Measurements from ENCODE around the gene MEPCE. TPM values are rescaled to one million over a fixed set of nuclear protein-coding genes. Genes with fewer than 3 reads are reported as not detected.

Gene MEPCE
- total and polyA plus RNA-seq, 9 of the 15 experiments (the other 6 are each of a cell fraction or from before 2014, with no cell fraction given) = 10.9 to 76.3 (median 44.1) TPM

DNA sequence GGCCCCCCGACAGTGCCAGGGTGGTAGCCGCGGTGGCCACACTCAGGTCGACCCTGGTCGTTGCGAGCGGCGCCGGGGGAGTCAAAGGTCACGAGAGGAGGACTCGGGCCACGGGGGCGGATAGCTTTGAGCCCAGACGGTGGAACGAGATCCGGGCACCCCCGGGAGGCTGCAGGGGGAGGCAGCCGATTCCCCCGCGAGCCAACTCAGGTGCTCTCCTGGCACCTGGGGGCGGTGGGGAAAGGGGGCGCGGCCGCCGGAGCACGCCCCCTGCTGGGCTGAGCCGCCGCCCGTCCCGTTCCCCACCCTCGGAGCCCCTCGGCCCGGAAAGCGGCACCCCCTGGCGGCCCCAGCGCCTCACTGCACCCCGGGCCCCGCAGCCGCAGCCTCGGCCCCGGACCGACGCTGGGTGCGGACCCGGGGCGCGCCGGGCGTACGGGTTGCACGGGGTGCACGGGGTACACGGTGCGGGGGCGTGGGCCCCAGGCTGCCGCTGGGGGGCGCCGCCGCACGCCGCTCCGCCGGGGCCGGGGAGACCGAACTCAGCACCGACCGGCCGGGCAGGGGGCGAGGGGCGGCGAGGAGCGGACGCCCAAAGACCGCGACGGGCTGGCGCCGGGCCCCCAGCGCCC, 53.6 kb downstream of the MEPCE start (continued):
- TF ChIP-seq WHSC1 (IDR thresholded peaks at IDR 0.05; ENCODE audit: low read length) (no peak), GATAD2B (IDR thresholded peaks at IDR 0.05; ENCODE audit: borderline replicate concordance) (peak; percentile 100), DMBX1 (CRISPR knock-in tag; IDR thresholded peaks at IDR 0.05; ENCODE audit: borderline replicate concordance) (no peak), CHD4 (IDR thresholded peaks at IDR 0.05; ENCODE audit: insufficient read depth, insufficient replicate concordance, low read depth, low read length, poor library complexity, severe bottlenecking) (peak; percentile 88), RBM14 (IDR thresholded peaks at IDR 0.05; ENCODE audit: borderline replicate concordance, insufficient read depth, low read depth, low read length) (peak; percentile 80; the same call in 1 of the 2 replicates), PTRF (tag; IDR thresholded peaks at IDR 0.05) (no peak), RBFOX2 (IDR thresholded peaks at IDR 0.05; ENCODE audit: low read depth, low read length) (peak; percentile 61)
- TF ChIP-seq, protein P1, sequence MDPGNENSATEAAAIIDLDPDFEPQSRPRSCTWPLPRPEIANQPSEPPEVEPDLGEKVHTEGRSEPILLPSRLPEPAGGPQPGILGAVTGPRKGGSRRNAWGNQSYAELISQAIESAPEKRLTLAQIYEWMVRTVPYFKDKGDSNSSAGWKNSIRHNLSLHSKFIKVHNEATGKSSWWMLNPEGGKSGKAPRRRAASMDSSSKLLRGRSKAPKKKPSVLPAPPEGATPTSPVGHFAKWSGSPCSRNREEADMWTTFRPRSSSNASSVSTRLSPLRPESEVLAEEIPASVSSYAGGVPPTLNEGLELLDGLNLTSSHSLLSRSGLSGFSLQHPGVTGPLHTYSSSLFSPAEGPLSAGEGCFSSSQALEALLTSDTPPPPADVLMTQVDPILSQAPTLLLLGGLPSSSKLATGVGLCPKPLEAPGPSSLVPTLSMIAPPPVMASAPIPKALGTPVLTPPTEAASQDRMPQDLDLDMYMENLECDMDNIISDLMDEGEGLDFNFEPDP (CRISPR knock-in tag; IDR thresholded peaks at IDR 0.05) = no peak
- TF ChIP-seq, protein P2, sequence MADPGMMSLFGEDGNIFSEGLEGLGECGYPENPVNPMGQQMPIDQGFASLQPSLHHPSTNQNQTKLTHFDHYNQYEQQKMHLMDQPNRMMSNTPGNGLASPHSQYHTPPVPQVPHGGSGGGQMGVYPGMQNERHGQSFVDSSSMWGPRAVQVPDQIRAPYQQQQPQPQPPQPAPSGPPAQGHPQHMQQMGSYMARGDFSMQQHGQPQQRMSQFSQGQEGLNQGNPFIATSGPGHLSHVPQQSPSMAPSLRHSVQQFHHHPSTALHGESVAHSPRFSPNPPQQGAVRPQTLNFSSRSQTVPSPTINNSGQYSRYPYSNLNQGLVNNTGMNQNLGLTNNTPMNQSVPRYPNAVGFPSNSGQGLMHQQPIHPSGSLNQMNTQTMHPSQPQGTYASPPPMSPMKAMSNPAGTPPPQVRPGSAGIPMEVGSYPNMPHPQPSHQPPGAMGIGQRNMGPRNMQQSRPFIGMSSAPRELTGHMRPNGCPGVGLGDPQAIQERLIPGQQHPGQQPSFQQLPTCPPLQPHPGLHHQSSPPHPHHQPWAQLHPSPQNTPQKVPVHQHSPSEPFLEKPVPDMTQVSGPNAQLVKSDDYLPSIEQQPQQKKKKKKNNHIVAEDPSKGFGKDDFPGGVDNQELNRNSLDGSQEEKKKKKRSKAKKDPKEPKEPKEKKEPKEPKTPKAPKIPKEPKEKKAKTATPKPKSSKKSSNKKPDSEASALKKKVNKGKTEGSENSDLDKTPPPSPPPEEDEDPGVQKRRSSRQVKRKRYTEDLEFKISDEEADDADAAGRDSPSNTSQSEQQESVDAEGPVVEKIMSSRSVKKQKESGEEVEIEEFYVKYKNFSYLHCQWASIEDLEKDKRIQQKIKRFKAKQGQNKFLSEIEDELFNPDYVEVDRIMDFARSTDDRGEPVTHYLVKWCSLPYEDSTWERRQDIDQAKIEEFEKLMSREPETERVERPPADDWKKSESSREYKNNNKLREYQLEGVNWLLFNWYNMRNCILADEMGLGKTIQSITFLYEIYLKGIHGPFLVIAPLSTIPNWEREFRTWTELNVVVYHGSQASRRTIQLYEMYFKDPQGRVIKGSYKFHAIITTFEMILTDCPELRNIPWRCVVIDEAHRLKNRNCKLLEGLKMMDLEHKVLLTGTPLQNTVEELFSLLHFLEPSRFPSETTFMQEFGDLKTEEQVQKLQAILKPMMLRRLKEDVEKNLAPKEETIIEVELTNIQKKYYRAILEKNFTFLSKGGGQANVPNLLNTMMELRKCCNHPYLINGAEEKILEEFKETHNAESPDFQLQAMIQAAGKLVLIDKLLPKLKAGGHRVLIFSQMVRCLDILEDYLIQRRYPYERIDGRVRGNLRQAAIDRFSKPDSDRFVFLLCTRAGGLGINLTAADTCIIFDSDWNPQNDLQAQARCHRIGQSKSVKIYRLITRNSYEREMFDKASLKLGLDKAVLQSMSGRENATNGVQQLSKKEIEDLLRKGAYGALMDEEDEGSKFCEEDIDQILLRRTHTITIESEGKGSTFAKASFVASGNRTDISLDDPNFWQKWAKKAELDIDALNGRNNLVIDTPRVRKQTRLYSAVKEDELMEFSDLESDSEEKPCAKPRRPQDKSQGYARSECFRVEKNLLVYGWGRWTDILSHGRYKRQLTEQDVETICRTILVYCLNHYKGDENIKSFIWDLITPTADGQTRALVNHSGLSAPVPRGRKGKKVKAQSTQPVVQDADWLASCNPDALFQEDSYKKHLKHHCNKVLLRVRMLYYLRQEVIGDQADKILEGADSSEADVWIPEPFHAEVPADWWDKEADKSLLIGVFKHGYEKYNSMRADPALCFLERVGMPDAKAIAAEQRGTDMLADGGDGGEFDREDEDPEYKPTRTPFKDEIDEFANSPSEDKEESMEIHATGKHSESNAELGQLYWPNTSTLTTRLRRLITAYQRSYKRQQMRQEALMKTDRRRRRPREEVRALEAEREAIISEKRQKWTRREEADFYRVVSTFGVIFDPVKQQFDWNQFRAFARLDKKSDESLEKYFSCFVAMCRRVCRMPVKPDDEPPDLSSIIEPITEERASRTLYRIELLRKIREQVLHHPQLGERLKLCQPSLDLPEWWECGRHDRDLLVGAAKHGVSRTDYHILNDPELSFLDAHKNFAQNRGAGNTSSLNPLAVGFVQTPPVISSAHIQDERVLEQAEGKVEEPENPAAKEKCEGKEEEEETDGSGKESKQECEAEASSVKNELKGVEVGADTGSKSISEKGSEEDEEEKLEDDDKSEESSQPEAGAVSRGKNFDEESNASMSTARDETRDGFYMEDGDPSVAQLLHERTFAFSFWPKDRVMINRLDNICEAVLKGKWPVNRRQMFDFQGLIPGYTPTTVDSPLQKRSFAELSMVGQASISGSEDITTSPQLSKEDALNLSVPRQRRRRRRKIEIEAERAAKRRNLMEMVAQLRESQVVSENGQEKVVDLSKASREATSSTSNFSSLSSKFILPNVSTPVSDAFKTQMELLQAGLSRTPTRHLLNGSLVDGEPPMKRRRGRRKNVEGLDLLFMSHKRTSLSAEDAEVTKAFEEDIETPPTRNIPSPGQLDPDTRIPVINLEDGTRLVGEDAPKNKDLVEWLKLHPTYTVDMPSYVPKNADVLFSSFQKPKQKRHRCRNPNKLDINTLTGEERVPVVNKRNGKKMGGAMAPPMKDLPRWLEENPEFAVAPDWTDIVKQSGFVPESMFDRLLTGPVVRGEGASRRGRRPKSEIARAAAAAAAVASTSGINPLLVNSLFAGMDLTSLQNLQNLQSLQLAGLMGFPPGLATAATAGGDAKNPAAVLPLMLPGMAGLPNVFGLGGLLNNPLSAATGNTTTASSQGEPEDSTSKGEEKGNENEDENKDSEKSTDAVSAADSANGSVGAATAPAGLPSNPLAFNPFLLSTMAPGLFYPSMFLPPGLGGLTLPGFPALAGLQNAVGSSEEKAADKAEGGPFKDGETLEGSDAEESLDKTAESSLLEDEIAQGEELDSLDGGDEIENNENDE (IDR thresholded peaks at IDR 0.05; ENCODE audit: low read depth, low read length) = no peak
- TF ChIP-seq, protein P3, sequence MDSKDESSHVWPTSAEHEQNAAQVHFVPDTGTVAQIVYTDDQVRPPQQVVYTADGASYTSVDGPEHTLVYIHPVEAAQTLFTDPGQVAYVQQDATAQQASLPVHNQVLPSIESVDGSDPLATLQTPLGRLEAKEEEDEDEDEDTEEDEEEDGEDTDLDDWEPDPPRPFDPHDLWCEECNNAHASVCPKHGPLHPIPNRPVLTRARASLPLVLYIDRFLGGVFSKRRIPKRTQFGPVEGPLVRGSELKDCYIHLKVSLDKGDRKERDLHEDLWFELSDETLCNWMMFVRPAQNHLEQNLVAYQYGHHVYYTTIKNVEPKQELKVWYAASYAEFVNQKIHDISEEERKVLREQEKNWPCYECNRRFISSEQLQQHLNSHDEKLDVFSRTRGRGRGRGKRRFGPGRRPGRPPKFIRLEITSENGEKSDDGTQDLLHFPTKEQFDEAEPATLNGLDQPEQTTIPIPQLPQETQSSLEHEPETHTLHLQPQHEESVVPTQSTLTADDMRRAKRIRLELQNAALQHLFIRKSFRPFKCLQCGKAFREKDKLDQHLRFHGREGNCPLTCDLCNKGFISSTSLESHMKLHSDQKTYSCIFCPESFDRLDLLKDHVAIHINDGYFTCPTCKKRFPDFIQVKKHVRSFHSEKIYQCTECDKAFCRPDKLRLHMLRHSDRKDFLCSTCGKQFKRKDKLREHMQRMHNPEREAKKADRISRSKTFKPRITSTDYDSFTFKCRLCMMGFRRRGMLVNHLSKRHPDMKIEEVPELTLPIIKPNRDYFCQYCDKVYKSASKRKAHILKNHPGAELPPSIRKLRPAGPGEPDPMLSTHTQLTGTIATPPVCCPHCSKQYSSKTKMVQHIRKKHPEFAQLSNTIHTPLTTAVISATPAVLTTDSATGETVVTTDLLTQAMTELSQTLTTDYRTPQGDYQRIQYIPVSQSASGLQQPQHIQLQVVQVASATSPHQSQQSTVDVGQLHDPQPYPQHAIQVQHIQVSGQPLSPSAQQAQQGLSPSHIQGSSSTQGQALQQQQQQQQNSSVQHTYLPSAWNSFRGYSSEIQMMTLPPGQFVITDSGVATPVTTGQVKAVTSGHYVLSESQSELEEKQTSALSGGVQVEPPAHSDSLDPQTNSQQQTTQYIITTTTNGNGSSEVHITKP (IDR thresholded peaks at IDR 0.05; ENCODE audit: partially characterized antibody) = no peak
